Tongue (tissue), 2 donors: ENCODE data around the gene TWNK. TPM values are rescaled to one million over a fixed set of nuclear protein-coding genes. Genes with fewer than 3 reads are reported as not detected.

ENCODE experiments used
- DNase-seq: peaks from one replicate; pipeline ENCODE4 v3.0.0-alpha.2; 2015
- total RNA-seq: library from RNA; depleted of rRNA; stranded (reverse); fragments of >200 nt; gene quantifications from one replicate; pipeline ENCODE4 v1.2.3, GENCODE V29; 2014

Gene TWNK
- total RNA-seq, 1 donor from 2014 or later = 6.6 TPM

GRCh38 chr10:100996678-100997359 is 9.5 kb downstream of the TWNK start:
- DNase-seq = peak; percentile 49

DNA sequence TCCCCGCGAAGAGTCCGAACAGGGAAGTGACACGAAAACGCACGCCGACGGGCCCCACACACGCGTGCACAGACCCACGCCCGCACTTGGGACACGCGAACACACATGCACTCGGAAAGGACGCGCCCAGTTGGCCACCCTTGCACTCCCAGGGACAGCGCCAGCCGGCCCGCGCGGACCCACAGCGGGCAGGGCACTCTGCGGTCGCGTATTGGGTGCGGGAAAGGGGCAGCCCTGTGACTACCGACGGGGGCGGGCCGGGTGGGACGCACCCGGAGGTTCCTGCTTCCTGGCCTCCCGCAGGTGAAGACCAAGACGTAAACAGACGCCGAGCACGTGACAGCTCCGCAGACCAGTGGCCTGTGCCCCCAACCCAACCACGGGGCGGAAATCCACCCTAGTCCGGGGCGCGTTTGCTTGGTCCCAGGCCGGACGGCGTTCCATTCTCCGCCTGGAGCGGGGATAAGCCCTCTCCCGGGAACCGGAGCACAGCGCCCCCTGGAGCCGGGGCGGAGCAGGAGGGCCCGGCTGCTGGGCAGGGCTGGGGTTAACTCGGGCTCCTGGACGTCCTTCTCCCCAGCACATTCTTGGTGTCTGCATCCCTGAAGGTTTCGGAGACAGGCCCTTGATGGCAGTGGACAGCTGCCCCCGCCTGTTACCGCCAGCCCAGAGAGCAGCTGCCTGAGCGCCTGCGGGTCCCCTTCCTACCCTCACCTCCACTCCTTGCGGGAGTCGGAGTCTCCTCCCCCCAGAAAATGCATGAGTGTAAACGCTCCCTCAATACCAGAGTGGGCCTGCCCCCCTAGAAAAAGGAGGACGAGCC is 10.2 kb downstream of the TWNK start:
- peak; percentile 98 for DNase-seq

DNA sequence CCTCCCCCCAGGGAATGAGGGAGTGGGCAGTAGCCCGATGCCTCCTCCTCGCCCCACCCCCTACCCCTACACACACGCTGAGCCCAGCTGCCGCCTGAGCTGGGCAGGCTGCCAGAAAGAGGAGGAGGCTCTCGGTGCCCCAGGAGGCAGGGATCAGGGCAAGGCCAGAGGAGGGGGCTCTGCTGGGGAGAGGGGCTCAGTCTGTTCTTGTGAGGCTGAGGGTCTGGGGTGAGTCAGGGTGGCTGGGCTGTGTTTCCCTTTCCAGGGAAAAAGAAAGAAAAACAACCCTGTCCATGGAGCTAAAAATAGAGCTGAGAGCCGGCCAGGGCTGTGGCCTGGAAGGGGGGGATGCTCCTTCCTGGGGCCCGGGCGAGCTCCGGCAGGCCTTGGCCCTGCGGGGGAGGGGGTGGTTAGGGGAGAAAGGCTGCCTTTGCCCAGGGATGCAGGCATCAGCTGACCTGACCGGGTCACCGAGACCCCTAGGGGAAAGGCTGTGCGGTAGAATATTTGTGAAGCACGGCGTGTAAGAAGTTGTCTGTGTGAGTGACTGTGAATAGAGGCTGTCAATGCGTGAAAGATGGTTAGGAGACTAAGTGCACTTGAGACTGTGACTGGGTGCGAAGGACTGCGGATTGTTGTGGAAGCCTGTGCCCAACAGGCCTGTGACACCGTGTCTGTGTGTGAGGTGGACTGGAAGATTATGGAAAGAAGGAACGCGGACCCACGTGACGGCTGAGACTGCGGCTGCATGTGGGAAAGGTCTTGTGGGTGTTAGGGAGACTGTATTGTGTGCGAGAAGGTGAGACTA is 11.0 kb downstream of the TWNK start:
- DNase-seq = peak; percentile 66

- peak; percentile 93 for DNase-seq
Measured at GRCh38 chr10:100998991-100999741, 11.8 kb downstream of the TWNK start.

- no peak for DNase-seq
Measured at GRCh38 chr10:100999742-101000126, 12.4 kb downstream of the TWNK start, which contains the start of gene LZTS2. Gene LZTS2, plus strand, starts transcription at chr10:100999808. Its CDS starts 2,731 bp downstream, at chr10:101002539.

DNA sequence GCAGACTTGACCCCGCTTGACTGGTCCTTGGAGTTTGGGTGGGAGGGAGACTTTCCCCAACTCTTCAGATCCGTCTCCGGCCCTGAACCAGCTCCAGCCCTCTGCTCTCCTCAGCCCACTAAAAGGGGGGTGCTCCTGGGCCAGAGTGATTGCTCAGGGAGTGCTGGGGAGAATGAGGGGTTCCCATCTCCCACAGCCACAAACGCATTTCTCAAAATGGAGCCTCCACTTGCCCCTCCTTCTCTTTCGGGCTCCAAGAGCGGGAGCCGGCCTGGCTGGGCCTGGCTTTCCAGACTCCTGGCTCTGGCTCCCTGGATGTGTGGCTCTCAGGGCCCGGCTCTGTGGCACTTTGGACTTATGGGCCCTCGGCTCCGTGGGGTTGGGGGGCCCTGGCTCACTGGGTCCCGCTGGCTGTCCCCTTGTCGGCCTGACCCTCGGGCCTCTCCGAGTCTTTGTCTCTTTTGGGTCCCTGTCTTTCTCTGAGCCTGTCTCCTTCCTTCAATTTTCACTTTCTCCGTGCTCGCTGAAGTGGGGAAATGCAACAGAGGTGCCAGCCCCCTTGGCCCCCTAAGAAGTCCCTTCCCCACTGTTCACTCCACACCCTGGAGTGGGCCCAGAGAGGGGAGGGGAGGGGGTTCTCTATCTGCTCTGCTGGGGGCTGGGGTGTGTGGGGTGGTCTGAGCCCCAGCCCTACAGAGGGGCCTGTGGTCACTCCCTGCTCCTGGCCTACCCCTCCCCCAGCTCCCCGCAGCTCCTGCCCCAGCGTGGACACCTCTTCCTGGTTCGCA is 13.0 kb downstream of the TWNK start:
- peak; percentile 63 for DNase-seq

GRCh38 chr10:101000915-101001658 is 13.7 kb downstream of the TWNK start:
- peak; percentile 90 for DNase-seq

- DNase-seq = no peak
Measured at GRCh38 chr10:101001659-101002035, 14.3 kb downstream of the TWNK start.

DNA sequence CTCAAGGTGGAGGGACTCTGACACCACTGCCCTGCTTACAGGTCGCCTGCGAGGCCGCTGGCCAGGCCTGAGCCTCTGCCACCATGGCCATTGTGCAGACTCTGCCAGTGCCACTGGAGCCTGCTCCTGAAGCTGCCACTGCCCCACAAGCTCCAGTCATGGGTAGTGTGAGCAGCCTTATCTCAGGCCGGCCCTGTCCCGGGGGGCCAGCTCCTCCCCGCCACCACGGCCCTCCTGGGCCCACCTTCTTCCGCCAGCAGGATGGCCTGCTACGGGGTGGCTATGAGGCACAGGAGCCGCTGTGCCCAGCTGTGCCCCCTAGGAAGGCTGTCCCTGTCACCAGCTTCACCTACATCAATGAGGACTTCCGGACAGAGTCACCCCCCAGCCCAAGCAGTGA is 15.1 kb downstream of the TWNK start:
- no peak for DNase-seq

DNA sequence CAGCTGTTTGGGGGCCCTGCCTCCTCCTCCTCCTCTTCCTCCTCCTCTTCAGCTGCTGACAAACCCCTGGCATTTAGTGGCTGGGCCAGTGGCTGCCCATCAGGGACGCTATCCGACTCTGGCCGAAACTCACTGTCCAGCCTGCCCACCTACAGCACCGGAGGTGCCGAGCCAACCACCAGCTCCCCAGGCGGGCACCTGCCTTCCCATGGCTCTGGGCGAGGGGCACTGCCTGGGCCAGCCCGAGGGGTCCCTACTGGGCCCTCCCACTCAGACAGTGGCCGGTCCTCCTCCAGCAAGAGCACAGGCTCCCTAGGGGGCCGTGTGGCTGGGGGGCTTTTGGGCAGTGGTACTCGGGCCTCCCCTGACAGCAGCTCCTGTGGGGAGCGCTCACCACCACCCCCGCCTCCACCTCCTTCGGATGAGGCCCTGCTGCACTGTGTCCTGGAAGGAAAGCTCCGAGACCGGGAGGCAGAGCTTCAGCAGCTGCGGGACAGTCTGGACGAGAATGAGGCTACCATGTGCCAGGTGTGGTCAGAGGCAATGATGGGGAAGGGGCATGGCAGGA is 16.4 kb downstream of the TWNK start:
- DNase-seq = no peak

DNA sequence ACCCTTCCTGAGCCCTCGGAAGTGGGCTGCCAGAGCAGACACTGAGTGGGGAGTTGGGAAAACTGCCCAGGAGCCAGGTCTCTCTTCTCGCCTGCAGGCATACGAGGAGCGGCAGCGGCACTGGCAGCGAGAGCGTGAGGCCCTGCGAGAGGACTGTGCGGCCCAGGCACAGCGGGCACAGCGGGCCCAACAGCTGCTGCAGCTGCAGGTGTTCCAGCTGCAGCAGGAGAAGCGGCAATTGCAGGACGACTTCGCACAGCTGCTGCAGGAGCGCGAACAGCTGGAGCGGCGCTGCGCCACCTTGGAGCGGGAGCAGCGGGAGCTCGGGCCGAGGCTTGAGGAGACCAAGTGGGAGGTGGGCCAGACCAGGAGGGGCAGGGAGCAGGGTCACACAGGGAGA is 18.0 kb downstream of the TWNK start:
- DNase-seq = peak; percentile 82

DNA sequence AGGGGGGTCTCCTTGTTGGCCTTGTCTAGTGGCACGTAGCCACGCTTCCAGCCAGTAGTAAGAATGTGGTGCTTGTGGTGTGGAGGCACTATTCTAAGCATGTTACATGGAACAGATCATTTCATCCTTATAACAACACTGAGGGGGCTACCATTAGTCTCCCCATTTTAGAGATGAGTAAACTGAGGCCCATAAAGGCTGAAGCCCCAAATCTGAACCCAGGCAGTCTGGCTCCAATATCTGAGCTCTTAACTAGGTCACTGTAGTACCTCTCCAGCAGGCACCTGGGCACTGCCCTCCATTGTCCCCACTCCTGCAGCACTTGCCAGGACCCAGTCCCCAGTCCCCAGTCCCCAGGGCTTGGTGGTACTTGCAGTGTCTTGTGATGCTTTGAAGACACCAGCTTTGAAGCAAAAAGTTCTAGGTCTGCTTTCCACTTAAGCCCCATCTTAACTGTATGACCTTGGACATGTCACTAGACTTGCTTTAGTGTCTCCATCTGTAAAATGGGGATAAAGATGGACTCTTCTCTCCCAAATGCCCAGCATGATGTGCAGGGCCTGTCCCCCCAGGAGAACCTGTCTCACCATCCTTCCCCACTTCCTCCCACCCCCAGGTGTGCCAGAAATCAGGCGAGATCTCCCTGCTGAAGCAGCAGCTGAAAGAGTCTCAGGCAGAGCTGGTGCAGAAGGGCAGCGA is 18.7 kb downstream of the TWNK start:
- DNase-seq = no peak

DNA sequence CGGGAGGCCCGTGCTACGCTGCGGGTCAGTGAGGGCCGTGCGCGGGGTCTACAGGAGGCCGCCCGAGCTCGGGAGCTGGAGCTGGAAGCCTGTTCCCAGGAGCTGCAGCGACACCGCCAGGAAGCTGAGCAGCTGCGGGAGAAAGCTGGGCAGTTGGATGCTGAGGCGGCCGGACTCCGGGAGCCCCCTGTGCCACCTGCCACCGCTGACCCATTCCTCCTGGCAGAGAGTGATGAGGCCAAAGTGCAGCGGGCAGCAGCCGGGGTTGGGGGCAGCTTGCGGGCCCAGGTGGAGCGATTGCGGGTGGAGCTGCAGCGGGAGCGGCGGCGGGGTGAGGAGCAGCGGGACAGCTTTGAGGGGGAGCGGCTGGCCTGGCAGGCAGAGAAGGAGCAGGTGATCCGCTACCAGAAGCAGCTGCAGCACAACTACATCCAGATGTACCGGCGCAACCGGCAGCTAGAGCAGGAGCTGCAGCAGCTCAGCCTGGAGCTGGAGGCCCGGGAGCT is 19.3 kb downstream of the TWNK start:
- peak; percentile 61 for DNase-seq

GRCh38 chr10:101007099-101007711 is 19.9 kb downstream of the TWNK start:
- DNase-seq = peak; percentile 85

- DNase-seq = no peak
Measured at GRCh38 chr10:101007915-101008822, 20.8 kb downstream of the TWNK start.

GRCh38 chr10:101008823-101009423 is 21.6 kb downstream of the TWNK start:
- no peak for DNase-seq

GRCh38 chr10:101010329-101010728 is 23.0 kb downstream of the TWNK start:
- DNase-seq = no peak
